Measurements from ENCODE around the gene MYRIP.

DNA sequence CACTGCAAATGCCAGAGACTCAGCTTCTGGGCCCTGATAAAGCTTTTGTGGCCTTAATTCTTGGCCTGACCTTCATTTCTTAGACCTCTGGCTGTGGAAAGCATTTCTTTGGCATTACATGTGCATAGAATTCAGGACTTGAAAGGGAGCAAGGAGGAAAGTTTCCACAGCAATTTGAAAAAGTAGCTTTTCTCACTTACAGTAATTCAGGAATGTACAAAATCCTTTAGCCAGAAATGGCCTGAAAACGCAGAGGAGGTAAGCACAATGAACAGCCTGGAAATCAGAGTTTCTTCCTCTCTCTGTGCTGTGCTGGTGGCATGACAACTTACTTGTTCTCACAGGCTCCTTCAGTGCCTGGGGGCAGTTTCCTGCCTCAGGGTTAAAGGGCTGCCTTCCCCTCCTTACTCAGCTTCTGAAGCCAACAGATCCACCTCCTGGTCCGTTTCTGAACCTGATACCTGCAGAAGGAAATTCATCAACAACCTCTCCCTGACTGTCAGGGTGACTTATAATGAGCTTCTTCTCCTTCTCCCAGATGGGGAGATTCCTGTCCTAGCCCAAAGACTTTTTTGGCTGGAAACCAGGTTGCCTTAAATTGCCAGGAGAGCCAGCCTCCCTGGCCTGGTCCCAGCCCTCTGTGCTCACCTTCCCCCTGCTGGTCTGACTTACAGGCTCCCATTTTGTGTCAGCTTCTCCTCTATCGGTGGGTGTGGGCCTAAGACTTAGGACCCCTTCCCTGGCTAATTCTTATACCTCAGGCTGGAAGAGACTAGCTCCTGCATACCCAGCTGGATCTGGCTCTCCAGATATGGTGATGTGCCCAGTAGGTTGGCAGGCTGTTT lies 102.3 kb downstream of the MYRIP start:
- TF ChIP-seq POLR2AphosphoS5 (IDR thresholded peaks at IDR 0.05; ENCODE audit: low read depth, low read length): no peak
- TF ChIP-seq, protein P1, sequence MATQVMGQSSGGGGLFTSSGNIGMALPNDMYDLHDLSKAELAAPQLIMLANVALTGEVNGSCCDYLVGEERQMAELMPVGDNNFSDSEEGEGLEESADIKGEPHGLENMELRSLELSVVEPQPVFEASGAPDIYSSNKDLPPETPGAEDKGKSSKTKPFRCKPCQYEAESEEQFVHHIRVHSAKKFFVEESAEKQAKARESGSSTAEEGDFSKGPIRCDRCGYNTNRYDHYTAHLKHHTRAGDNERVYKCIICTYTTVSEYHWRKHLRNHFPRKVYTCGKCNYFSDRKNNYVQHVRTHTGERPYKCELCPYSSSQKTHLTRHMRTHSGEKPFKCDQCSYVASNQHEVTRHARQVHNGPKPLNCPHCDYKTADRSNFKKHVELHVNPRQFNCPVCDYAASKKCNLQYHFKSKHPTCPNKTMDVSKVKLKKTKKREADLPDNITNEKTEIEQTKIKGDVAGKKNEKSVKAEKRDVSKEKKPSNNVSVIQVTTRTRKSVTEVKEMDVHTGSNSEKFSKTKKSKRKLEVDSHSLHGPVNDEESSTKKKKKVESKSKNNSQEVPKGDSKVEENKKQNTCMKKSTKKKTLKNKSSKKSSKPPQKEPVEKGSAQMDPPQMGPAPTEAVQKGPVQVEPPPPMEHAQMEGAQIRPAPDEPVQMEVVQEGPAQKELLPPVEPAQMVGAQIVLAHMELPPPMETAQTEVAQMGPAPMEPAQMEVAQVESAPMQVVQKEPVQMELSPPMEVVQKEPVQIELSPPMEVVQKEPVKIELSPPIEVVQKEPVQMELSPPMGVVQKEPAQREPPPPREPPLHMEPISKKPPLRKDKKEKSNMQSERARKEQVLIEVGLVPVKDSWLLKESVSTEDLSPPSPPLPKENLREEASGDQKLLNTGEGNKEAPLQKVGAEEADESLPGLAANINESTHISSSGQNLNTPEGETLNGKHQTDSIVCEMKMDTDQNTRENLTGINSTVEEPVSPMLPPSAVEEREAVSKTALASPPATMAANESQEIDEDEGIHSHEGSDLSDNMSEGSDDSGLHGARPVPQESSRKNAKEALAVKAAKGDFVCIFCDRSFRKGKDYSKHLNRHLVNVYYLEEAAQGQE (IDR thresholded peaks at IDR 0.05; ENCODE audit: insufficient read depth in 1 of 2, low read depth in 2 of 2, low read length in 2 of 2): no peak
- TF ChIP-seq TAF1 (IDR thresholded peaks at IDR 0.05; ENCODE audit: borderline replicate concordance, insufficient read depth, low read length): no peak

All from PFSK-1 (cell line).